WI38 (cell line): Measurements from ENCODE around the gene RIPK4.

Experiments used
- H3K4me3 ChIP-seq: 2 replicates; pipeline ENCODE4 v1.5.1; 2011; ENCODE audit warnings: low read depth, mild to moderate bottlenecking, control low read depth, low read length
- CTCF ChIP-seq: IDR thresholded peaks from 2 replicates; pipeline ENCODE4 v1.5.1; 2012; ENCODE audit warnings: low read depth, mild to moderate bottlenecking, control low read depth, low read length

Gene RIPK4

GRCh38 chr21:41802198-41802584 lies 35.3 kb upstream of the RIPK4 start:
- H3K4me3 ChIP-seq = no peak overlapping the region
- TF ChIP-seq CTCF = no peak

- H3K4me3 ChIP-seq = no peak overlapping the region
- no peak for TF ChIP-seq CTCF
Observed at GRCh38 chr21:41801321-41802197, 34.7 kb upstream of the RIPK4 start.

- TF ChIP-seq CTCF = no peak
Observed at GRCh38 chr21:41800425-41801320, 33.8 kb upstream of the RIPK4 start.

GRCh38 chr21:41799763-41800162 lies 32.9 kb upstream of the RIPK4 start:
- TF ChIP-seq CTCF = no peak
- no peak overlapping the region for H3K4me3 ChIP-seq

More at GRCh38 chr21:41800425-41801320, 33.8 kb upstream of the RIPK4 start:
- no peak overlapping the region for H3K4me3 ChIP-seq

- no peak for TF ChIP-seq CTCF
- no peak overlapping the region for H3K4me3 ChIP-seq
Observed at GRCh38 chr21:41798326-41798725, 31.5 kb upstream of the RIPK4 start.

- H3K4me3 ChIP-seq = no peak overlapping the region
- TF ChIP-seq CTCF = no peak
Observed at GRCh38 chr21:41796476-41797080, 29.7 kb upstream of the RIPK4 start.

GRCh38 chr21:41795726-41796125 lies 28.9 kb upstream of the RIPK4 start:
- no peak for TF ChIP-seq CTCF
- H3K4me3 ChIP-seq = no peak overlapping the region
